KBM-7 (cell line): Measurements from ENCODE around the gene KCNJ12.

Source experiments
- DNase-seq: peaks from one replicate; pipeline ENCODE4 v3.0.0-alpha.2; 2015
- in situ Hi-C: fragments of 300-500 bp; cut with MboI; formaldehyde crosslinking; loops from 2 replicates; pipeline ENCODE4 v1.14.3; 2020; ENCODE audit warnings: low sequenced_read_pairs, low pct_unique_long_range_greater_than_20kb, mixed read lengths

Gene KCNJ12

DNA sequence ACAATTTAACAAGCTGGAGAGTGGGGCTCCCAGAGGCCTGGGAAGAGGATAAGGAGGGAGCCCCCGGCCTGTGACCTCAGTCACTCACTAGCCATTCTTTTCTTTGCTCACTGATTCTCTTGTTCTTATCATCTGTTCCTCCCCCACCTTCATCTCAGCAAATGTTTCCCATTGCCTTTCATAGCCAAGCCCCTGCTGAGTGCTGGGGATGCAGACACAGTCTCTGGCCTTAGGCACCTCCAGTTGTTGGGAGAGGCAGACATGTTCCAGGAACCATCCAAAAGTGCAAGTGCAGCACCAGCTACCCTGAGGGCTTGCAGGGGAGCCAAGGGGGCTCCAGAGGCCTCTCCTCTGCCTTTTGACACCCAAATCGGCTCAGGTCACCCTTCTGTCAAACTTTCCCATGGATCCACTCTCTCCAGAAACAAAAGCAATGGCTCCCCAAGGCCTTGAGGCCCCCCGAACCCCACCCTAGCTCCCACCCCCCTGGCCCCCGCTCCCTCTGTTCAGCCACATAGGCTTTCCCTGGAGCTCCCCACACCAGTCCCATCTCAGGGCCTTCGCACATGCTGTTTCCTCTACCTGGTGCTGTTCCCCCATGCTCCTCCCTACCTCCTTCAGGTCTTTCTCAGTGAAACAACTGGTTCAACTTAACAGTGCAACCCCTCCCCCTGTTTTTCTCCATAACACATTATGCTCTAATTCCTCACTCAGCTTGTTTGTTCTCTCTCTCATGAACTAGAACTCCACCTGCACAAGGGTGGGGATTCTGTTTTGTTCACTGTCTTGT is 14.9 kb upstream of the KCNJ12 start:
- no peak for DNase-seq
- in situ Hi-C loops, result no loop called here

DNA sequence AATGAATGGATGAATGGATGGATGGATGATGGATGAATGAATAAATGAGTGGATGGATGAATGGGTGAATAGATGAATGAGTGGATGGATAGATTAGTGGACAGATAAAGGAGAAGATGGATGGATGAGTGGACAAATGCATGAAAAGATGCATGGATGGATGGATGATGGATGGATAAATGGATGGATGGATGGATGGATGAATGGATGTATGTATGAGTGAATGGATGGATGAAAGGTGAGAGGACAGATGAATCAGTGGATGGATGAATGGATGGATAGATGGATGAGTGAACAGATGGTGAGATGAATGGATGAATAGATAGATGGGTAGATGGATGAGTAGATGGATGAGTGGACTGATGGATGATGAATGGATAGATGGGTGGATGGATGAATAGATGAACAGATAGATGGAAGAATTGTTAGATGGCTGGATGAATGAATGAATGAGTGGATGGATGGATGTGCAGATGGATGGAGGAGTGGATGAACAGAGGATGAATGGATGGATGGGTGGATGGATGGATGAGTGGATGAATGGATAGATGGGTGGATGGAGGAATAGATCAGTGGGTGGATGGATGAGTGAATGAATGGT is 13.7 kb upstream of the KCNJ12 start:
- in situ Hi-C loops, result no loop called here
- no peak for DNase-seq

DNA sequence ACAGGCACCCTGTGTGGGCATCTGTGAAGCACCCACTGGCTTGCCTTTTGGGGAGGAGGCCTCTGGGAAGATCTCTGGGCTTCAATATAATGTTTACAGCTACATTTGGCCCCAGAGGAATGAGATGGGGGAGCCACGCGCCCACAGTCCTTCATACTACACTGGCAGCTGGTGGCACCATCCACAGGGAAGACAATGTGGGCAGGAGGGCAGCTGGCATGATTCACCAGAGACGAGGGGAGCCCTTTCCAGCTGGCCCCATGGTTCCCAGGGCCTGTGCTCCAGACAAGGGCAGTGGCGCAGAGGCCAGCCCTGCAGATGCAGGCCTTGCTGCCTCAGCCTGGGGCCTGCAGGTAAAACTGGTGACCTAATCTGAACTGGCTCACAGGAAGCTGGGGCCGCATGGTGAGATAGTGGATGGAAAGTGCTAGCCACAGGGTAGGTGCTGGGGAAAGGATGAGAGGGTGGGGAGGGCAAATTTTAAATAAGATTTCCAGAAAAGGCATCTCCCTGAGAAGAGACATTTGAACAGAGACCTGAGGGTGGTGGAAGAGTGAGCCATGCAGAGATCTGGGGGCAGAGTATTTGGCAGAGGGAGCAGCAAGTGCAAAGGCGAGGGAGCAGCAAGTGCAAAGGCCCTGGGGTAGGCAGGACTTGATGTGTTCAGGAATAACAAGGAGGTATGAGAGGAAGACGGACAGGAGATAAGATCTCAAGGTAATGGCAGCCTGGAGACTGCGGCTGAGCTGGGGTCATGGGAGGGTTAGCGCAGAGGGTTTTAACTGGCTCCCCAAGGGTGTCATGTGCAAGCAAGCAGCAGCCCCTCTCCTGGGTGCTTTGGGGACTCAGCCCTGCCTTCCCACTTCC is 12.1 kb upstream of the KCNJ12 start:
- in situ Hi-C loops, result no loop called here
- no peak for DNase-seq

DNA sequence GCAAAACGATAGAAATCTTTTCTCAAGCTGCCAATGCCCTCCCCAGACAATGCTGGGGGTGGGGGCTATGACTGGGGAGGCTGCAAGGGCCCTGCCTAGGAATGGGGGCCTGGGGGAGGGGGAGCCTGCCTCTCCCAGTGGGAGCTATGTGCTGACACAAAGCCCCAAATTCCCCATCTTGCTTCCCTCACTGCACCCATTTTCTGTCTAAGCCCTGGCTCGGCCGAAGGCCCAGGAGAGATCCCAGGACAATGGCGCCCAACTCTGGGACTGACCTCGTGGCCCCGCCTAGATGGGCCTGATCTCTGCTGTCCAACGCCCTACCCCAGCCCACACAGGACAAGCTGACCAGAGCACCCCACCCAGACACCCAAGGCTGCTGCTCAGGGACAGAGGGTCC is 11.1 kb upstream of the KCNJ12 start:
- DNase-seq, result no peak
- in situ Hi-C loops, result no loop called here

DNA sequence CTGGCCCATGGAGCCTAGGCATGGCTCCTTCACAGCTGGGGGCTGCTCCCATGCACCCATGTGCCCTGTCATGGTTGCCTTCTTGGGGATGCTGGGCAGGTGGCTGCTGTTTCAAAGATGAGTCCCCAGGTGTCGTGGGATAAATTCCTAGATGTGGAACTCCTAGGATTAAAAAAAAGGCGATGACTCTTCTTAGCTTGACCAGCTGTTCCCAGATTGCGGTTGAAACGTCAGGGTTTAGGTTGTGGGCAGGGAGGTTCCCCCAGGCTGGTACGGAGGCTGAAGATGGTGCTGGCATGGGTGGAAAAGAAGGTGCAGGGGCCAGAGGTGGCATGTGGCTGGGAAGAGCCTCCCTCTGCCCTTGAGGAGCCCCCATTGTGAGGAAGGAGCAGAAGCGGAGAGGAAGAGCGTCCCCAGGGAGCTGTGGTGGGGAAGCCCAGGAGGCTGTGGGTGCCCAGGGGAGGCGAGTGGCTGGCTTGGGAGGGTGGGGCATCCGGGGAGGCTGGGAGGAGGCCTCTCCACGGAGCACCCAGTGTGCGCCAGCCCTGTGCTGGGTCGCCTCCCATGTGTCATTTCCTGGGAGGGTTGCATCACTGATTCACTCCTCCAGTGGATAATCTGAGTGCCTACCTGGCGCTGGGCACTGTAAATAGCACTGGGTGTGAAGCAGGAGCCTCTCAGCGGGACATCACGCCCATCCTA is 7.5 kb upstream of the KCNJ12 start:
- in situ Hi-C loops, result no loop called here
- DNase-seq, result no peak

DNA sequence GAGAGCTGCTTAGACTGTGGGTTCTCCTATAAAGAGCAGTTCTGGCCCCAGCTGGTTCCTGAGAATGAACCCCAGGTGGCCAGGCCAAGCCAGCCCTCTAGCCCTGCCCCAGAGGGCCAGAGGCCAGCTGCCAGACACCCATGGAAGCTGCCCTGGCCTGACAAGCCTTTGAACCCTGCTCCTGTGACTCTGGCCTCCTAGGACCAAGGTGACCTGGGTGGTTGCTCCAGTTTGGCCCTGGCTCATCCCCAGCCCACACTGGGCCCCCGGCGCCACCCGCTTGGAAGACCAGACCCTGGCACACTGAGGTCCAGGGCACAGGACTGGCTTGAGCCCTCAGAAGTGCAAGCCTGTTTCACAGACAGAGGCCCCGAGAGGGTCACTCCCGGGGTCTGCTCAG is 6.8 kb upstream of the KCNJ12 start:
- no peak for DNase-seq
- in situ Hi-C loops, result no loop called here

DNA sequence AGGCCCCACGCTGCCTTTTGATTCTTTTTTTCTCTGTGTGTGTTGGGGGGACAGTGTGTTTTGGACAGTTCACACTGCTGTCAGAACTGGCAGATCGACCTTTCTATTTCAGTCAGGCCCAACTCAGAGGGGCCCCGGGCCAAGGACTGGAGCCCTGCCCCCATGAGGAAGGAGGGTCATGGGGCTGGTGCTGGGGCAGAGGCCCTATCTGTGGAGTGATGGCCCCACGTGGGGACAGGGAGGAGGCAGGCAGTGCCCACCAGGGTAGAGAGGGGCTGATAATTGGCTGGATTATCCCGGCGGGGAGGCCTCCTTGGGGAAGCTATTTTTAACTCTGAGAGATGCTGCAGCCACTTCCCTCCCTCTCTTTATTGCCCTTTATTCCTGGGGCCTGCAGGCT is 5.7 kb upstream of the KCNJ12 start:
- peak; percentile 65 for DNase-seq
- in situ Hi-C loops, result no loop called here

DNA sequence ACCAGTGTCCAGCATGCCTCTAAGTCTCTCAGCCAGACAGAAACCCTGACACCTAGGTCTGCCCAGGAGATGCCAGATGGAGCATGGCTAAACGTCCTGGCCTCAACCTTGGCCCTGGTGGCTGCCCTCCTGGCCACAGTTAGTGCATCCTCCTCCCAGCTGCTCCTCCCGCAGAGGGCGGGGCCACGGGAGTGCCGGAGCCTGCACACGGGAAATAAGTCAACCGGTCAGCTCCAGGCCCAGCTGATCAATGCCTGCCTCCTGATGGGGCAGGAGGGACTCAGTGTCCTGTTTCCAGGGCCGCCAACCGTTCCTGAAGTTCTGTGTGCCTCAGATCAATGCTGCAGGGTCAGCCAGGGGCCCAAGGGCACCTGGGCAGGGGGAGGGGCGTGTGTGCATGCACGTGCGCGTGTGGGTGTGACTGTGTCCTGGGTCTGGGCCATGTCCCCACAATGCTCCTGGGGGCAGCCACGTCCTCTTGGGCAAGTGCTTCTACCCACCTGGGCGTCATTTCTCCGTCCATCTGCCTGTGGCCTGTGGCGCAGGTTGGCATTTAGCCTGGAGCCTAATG is 4.6 kb upstream of the KCNJ12 start:
- in situ Hi-C loops, result no loop called here
- no peak for DNase-seq

DNA sequence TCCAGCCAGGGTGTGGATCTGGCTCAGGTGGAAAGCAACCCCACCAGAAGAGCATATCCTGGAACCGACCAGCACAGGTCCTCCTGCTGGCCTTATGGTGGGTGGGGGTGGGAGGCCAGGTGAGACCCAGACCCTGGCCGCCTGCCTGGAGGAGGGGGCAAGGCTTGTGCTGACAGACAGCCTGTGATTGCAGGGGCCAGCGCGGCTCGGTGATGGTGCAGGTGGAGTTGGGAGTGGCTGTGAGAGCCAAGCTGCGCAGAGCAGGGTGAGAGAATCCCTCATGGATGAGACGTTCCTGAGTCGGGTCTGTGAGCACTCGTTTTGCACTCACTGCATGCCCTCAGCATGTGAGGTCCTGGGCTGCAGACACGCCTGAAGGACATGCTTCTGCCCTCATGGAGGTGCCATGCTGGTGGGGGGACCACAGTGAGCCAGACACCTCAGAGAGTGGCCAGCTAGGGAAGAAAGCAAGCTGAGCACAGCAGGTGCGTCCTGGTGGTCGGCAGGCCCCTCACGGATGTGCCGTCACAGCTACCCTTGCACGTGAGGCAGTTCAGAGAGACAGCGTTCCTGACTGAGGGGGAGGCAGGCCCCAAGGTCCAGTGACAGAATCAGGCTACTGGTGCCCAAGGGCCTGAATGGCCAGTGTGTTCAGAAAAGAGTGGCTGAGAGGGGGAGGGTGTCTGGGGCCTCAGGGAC is 3.8 kb upstream of the KCNJ12 start:
- in situ Hi-C loops, result no loop called here
- DNase-seq, result no peak

DNA sequence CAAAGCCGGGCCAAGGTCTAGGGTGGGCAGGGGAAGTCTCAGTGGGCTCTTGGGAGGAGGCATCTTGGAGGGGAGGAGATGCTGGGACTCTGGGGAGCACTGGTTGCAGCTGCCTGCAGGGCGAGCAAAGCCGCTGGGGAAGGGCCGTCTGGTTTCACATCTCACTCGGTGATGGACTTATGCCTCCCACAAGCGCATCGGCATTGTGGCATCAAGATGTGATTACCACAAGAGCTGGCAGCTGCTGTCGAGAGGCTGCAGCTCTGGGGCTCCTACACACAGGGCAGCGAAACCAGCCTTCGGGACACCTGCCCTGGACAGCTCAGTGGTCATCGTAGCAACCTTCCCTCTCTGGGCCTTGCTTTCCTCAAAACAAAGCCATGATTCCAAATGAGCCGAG is 3.1 kb upstream of the KCNJ12 start:
- no peak for DNase-seq
- in situ Hi-C loops, result no loop called here

DNA sequence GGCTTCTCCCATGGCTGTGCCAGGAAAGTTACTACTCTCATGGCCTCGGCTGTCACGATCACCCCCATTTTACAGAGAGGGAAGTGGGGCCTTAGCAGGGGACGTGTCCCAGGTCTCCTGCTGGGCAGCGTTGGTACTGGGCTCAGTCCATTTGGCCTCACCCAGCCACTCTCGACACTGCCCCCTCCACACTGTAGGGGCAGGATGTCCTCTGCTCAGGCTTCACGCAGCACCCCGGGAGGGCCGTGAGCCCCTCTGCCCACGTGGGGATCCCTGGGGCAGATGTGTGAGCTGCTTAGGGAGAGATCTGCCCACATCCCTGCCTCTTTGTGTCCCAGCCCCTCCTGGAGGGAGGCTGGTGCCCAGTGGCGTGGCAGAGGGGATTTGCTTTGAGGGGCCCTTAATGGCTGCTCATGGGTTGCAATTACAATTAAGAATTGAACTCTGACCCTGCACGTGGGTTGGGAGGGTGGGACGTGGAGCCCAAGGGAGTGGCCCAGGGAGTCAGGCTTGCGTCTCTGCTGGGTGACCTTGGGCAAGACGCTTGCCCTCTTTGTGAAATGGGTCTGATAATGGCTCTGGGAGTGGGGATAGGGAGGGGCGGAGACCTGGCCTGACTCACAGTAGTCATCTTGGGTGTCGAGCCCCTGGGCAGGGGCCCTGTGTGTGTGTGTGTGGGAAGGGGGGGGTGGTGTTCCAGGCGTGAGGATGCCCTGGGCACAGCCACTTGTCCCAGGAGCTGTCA is 2.3 kb upstream of the KCNJ12 start:
- DNase-seq, result no peak
- in situ Hi-C loops, result no loop called here

DNA sequence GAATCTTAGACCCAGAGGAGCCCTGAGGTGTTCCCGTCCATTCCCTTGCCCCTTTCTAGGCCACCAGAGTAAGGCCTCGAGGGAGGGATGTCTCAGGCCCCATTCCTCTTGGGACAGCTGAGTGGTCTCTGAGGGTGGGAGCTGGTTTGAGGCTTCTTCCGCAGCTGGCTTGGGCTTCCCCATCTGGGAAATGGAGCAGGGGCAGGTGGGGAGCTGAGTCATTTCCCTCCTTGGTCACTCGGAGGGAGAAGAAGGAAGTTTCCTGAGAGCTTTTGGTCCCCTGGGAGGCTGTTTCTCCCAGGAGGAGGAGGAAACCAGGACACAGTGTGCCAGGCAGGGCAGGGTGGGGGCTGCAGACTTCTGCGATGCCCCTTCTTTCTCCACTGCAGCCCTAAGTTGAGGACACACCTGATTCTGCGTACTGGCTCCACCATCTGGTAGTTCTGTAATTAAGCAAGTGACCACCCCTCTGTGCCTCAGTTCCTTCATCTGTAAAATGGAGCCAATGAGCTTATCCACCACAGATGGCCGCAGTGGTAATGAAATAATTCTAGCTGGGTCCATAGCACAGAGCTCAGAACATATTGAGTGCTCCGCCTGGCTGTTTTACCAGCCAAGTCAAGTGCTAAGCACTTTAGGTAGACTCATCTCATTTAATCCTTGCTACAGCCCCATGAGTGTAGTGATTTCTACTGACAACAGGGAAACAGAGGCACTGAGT is 1.6 kb upstream of the KCNJ12 start:
- in situ Hi-C loops, result no loop called here
- DNase-seq, result peak; percentile 13

DNA sequence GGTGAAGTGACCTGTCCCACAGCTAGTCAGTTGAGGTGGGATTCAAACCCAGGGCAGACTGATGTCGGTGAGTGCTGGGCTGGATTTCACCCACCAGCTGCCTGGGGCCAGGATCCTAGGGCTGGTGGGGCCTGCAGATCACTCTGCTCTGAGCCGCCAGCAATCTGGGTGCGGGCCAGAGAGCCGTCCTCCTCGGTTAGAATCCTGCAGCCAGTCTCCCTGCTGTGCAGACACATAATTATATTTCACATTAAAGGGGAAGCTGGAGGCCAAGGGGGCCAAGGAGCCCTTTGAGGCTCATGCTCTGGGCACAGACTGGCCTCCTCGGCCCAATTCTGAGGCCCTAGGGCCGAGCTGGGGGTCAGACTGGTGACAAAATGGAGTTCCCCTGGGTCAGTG is 996 bp upstream of the KCNJ12 start:
- no peak for DNase-seq
- in situ Hi-C loops, result no loop called here

DNA sequence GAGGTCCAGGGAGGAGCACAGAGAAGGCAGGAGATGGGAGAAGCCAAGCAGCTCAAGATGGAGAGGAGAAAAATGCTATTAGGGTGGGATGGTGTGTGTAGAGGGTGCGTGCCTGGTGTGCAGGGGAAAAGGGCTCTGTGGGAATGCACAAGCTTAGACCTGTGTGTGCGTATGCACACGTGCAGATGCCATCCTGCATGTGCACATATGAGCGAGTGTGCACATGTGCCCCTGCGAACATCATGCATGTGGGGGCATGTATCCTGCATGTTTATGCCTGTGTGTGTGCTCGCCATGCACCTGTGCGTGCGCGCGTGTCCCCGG is 438 bp upstream of the KCNJ12 start:
- DNase-seq, result no peak
- in situ Hi-C loops, result no loop called here

DNA sequence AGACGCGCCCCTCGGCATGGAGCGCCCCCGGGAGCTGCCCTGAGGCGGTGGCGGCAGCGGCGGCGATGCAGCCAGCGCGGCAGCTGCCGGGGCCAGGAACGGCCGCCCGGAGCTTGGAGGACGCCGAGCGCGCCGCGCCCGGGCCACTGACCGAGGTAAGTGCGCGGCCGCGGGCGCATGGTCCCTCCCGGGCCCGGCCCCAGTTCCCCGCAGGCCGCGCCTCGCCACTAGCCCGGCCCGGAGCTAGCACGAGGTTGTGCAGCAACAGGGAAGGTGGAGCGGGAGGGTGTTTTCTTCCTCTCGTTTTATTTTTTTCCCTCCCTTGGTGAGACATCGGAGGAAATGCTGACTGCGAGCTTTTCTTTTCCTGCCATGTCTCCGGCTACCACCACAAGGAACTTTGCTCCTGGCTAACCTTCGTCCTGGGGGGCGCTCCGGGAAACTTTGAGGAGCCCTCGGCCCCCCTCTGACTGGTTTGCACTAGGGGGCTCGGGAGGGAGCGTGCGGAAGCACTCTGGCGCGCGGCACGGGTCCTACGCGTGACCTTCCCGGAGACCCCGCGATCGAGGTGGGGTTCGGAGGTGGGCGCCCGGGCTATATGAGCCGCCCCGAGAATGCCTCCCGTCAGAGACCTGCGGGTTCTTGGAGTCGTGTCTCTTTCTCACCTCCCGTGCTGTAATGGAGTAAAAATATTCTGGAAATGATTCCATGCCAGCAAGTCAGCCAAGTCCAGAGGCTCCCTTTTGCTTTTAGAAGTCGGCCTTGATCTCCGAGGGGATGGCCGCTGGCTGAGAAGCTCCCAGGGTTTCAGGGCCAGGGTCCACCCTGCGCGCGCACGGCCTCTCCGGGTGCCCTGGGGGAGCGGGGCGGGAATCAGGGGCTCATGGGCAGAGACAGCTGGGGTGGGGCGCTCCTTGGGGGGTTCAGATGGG is 868 bp downstream of the KCNJ12 start:
- in situ Hi-C loops, result no loop called here
- peak; percentile 12 for DNase-seq

DNA sequence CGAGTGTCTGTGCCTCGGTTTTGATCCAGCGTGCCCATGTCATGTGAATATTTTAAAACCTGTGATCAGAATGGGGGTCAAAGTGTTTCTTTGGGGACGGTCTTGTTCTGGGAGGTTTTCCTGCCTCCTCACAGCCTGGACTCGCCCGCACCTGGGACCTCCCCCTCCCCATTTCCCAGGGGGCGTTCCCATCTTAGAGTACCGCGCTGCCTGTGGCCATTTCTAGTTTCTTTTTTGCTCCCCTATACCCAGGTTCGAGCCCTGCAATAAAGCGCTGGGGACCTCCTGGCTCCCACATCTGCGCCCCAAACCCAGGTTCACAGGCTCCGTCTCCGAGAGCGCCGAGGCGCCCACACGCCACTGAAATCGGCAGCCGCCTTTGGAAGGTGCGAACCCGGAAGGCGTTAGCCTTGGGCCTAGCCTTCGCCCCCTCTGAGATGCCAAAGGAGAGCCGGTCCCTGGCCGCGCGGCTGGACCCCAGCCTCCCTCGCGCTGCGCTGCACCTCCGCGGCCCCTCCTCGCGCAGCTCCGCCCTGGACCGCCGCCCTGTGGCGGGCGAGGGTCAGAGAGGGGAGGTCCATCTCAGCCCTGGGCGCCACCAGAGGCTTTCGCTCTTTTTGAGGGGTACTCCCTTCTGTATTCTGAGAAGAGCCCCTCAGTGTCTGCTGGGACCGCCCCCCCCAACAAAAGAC is 1.7 kb downstream of the KCNJ12 start:
- in situ Hi-C loops, result no loop called here
- no peak for DNase-seq
